HG03521 (cell line): ENCODE data around the gene GPR15.

Experiments
- ATAC-seq: cut with Tn5 transposase; IDR thresholded peaks from one replicate; pipeline ENCODE4 v1.9.1; 2021; ENCODE audit warnings: mild to moderate bottlenecking, moderate library complexity; ENCODE audit not compliant: unreplicated experiment

Gene GPR15

DNA sequence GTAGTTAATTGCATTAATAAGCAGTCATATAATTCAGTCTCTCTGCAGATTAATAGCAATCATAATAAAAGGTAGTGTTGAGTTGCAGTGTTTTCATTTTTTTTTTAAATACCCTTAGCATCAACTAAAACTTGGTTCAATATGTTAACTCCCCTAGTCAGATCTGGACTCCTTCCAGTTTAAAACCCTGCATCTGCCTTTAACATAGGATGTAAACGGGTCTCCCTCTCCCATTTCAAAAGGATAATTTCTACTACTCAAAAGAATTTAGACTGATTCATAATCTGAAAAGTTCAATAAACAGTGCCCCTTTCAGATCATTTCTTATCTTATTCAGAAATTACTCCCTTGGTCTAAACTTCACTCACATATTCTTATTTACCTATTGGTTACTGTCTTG lies 50.3 kb downstream of the GPR15 start:
- ATAC-seq: no peak

DNA sequence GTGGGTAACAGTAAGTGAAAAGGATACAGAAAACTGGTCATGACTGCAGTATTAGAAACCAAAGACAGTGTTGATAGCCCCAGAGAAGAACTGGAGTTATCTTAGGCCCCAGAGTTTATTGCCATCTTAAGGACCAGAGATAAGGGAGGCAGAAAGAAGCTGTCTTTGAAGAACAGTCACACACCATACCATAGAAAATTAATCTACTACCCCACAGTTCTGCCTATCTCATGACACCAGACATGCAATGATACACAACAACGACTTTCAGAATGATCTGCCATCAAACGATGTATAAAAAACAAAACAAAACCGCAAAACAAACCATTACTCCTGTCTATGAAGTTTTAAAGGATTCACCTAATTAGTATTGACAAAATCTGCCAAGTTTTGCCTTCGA lies 52.0 kb downstream of the GPR15 start:
- no peak for ATAC-seq
